Measurements from ENCODE around the gene CAPN9. TPM values are rescaled to one million over a fixed set of nuclear protein-coding genes. Genes with fewer than 3 reads are reported as not detected.

The CAPN9 gene
- total and polyA plus RNA-seq, 2 donors (not counting 3 experiments of a cell fraction or from before 2014, with no cell fraction given): not detected

GRCh38 chr1:230763927-230764591 lies 16.9 kb downstream of the CAPN9 start:
- Histone ChIP-seq H3K9me3 (replicated peaks; ENCODE audit: control insufficient read depth, insufficient read depth, low read length) (no peaks in the 10 kb centered on the region), H3K36me3 (ENCODE audit: control insufficient read depth in 2 of 2, extremely low read depth in 1 of 2, insufficient read depth in 2 of 2, low read length in 2 of 2) (no peaks in the 10 kb centered on the region), H2AFZ (ENCODE audit: low read depth, low read length) (no peak overlapping the region), H3K27ac (ENCODE audit: insufficient read depth, low read depth, low read length) (no peak overlapping the region), H3K4me3 (replicated peaks in 1 of 3; ENCODE audit: insufficient read depth in 1 of 3, low read depth in 1 of 3, low read length in 3 of 3) (no peak overlapping the region), H3K79me2 (ENCODE audit: control insufficient read depth, insufficient read depth, low read length) (no peaks in the 10 kb centered on the region), H4K20me1 (replicated peaks; ENCODE audit: control insufficient read depth, extremely low read depth, insufficient read depth, low read length) (no peaks in the 10 kb centered on the region), H3K4me2 (ENCODE audit: insufficient read depth, low read length) (no peak overlapping the region), H3K4me1 (ENCODE audit: control insufficient read depth, extremely low read depth, insufficient read depth, low read length) (no peaks in the 10 kb centered on the region), H3K27me3 (ENCODE audit: control insufficient read depth in 2 of 2, insufficient read depth in 2 of 2, low read length in 2 of 2) (no peaks in the 10 kb centered on the region), H3K9me1 (replicated peaks; ENCODE audit: control insufficient read depth, extremely low read depth, insufficient read depth, low read length) (no peaks in the 10 kb centered on the region), H3K9ac (replicated peaks; ENCODE audit: extremely low read depth, insufficient read depth, low read length) (no peak overlapping the region)
- POLR2A ChIA-PET: no interaction called here
- BruUV-seq (replicated peaks): no TSS peak
- intact Hi-C loops (cut with micrococcal nuclease) (no loop called here), dilution Hi-C loops (cut with MboI; ENCODE audit: extremely low pct_ligation_motif_present, low sequenced_read_pairs) (no loop called here)
- FAIRE-seq (no peak), DNase-seq (ENCODE audit: low read depth, low spot score) (no peak)
- TF ChIP-seq EZH2 (IDR thresholded peaks at IDR 0.05; ENCODE audit: borderline replicate concordance, low read depth, low read length, severe bottlenecking): no peak
- no peak for TF ChIP-seq MAX (IDR thresholded peaks at IDR 0.05; ENCODE audit: insufficient read depth, insufficient read length)
- TF ChIP-seq GATA2 (IDR thresholded peaks at IDR 0.05; ENCODE audit: insufficient read depth, insufficient read length, low read depth, low read length): no peak
- TF ChIP-seq MYC (IDR thresholded peaks at IDR 0.05; ENCODE audit: low read depth, low read length): no peak
- no peak for TF ChIP-seq POLR2A (IDR thresholded peaks at IDR 0.05; ENCODE audit: low read depth, low read length)
- no peak for TF ChIP-seq JUN (IDR thresholded peaks at IDR 0.05; ENCODE audit: borderline replicate concordance, insufficient read depth, insufficient read length, low read depth)
- TF ChIP-seq POLR2AphosphoS5 (IDR thresholded peaks at IDR 0.05; ENCODE audit: insufficient read depth, low read depth, low read length): no peak
- TF ChIP-seq CTCF (IDR thresholded peaks at IDR 0.05; ENCODE audit: extremely low read depth in 1 of 2, insufficient read depth in 1 of 2, low read depth in 1 of 2, low read length in 2 of 2): no peak
- TF ChIP-seq FOS (IDR thresholded peaks at IDR 0.05; ENCODE audit: borderline replicate concordance, insufficient read depth, low read length): no peak
- CTCF ChIA-PET: no interaction called here
